Endothelial cell of umbilical vein (primary cell): Measurements from ENCODE around the gene C8G. TPM values are rescaled to one million over a fixed set of nuclear protein-coding genes. Genes with fewer than 3 reads are reported as not detected.

ENCODE experiments used
- BruUV-seq: library from RNA; stranded (reverse); fragments of 400-500 nt; replicated peaks from 2 replicates; lab custom pipeline; 2021; lab: Mats Ljungman, UMichigan
- CTCF ChIA-PET: fragments of 300-600, 350-600 bp; sonication (Branson Sonifier 250); formaldehyde crosslinking; loops from one replicate; lab custom pipeline; 2021; ENCODE audit warnings: antibody characterized with exemption, inconsistent platforms; lab: Charles Lee
- POLR2A ChIA-PET: fragments of 300-600, 350-600 bp; sonication (Branson Sonifier 250); formaldehyde crosslinking; loops from one replicate; lab custom pipeline; 2021; ENCODE audit warnings: antibody characterized with exemption, inconsistent platforms; lab: Charles Lee
- DNase-seq: peaks from one replicate; pipeline ENCODE4 v3.0.0-alpha.2; 2011; ENCODE audit warnings: low read depth, low spot score
- FAIRE-seq: peaks from 2 replicates; lab custom pipeline; 2011; peaks lifted over from hg19 to GRCh38; lab: Jason Lieb, UNC
- H2AFZ ChIP-seq: 2 replicates; pipeline ENCODE4 v1.6.0; 2012; ENCODE audit warnings: low read depth, low read length, control low read depth, inconsistent platforms
- H3K27ac ChIP-seq: 2 replicates; pipeline ENCODE4 v1.5.1; 2011; ENCODE audit warnings: low read depth, mild to moderate bottlenecking, control low read depth, low read length, moderate library complexity; ENCODE audit not compliant: insufficient read depth
- H3K27me3 ChIP-seq, 2 experiments: 2 replicates each; pipeline versions ENCODE4 v1.6.0 to v1.6.1; 2011; ENCODE audit warnings: low read length in 2 of 2, mixed read lengths in 1 of 2; ENCODE audit not compliant: control insufficient read depth in 2 of 2, insufficient read depth in 2 of 2
- H3K36me3 ChIP-seq, 2 experiments: 2 replicates in 1 of 2; 3 replicates in 1 of 2; pipeline ENCODE4 v1.5.1; 2011; ENCODE audit warnings: low read length in 2 of 2, mild to moderate bottlenecking in 1 of 2, moderate library complexity in 1 of 2; ENCODE audit not compliant: control insufficient read depth in 2 of 2, insufficient read depth in 2 of 2; ENCODE audit errors: extremely low read depth in 1 of 2
- H3K4me1 ChIP-seq: 3 replicates; pipeline ENCODE4 v1.5.1; 2011; ENCODE audit warnings: mild to moderate bottlenecking, low read length; ENCODE audit not compliant: control insufficient read depth, insufficient read depth; ENCODE audit errors: extremely low read depth
- H3K4me2 ChIP-seq: 2 replicates; pipeline ENCODE4 v1.6.1; 2011; ENCODE audit warnings: low read length, control low read depth, mixed read lengths; ENCODE audit not compliant: insufficient read depth
- H3K4me3 ChIP-seq, 3 experiments: fragments of 200-600 bp in 1 of 3; sonication (generic), shearing (Covaris generic) in 1 of 3; replicated peaks in 1 of 3; 2 replicates each; pipeline ENCODE4 v1.5.1; 2011 to 2016; ENCODE audit warnings: control low read depth in 3 of 3, low read length in 3 of 3, mild to moderate bottlenecking in 2 of 3, inconsistent platforms in 1 of 3, low read depth in 1 of 3, moderate library complexity in 1 of 3; ENCODE audit not compliant: insufficient read depth in 1 of 3
- H3K79me2 ChIP-seq: 2 replicates; pipeline ENCODE4 v1.6.0; 2012; ENCODE audit warnings: low read length, inconsistent platforms; ENCODE audit not compliant: control insufficient read depth, insufficient read depth
- H3K9ac ChIP-seq: replicated peaks from 2 replicates; pipeline ENCODE3; 2011; ENCODE audit warnings: low read length, control low read depth; ENCODE audit not compliant: insufficient read depth; ENCODE audit errors: extremely low read depth
- H3K9me1 ChIP-seq: replicated peaks from 3 replicates; pipeline ENCODE4 v1.6.0; 2011; ENCODE audit warnings: mild to moderate bottlenecking, low read length; ENCODE audit not compliant: control insufficient read depth, insufficient read depth; ENCODE audit errors: extremely low read depth
- H3K9me3 ChIP-seq: replicated peaks from 2 replicates; pipeline ENCODE4 v1.5.1; 2012; ENCODE audit warnings: low read length, inconsistent platforms; ENCODE audit not compliant: control insufficient read depth, insufficient read depth
- H4K20me1 ChIP-seq: replicated peaks from 2 replicates; pipeline ENCODE3; 2011; ENCODE audit warnings: mild to moderate bottlenecking, low read length; ENCODE audit not compliant: control insufficient read depth, insufficient read depth; ENCODE audit errors: extremely low read depth
- CTCF ChIP-seq, 2 donors: IDR thresholded peaks; 1 replicate in 1 of 2; 2 replicates in 1 of 2; pipeline ENCODE4 v1.5.1; 2011; ENCODE audit warnings: low read length in 2 of 2, mild to moderate bottlenecking in 2 of 2, moderate library complexity in 2 of 2, control low read depth in 1 of 2, inconsistent platforms in 1 of 2, low read depth in 1 of 2; ENCODE audit not compliant: insufficient read depth in 1 of 2; ENCODE audit errors: extremely low read depth in 1 of 2
- EZH2 ChIP-seq: IDR thresholded peaks from 2 replicates; pipeline ENCODE4 v1.6.1; 2012; ENCODE audit warnings: borderline replicate concordance, low read depth, mild to moderate bottlenecking, moderate library complexity, low read length, inconsistent platforms; ENCODE audit not compliant: severe bottlenecking
- FOS ChIP-seq: IDR thresholded peaks from 2 replicates; pipeline ENCODE4 v1.6.1; 2011; ENCODE audit warnings: mild to moderate bottlenecking, low read length, moderate library complexity, borderline replicate concordance; ENCODE audit not compliant: insufficient read depth
- GATA2 ChIP-seq: IDR thresholded peaks from 2 replicates; pipeline ENCODE4 v1.7.0; 2011; ENCODE audit warnings: low read depth, mild to moderate bottlenecking, moderate library complexity, mixed read lengths, low read length; ENCODE audit not compliant: insufficient read length, insufficient read depth
- JUN ChIP-seq: IDR thresholded peaks from 2 replicates; pipeline ENCODE4 v1.6.1; 2011; ENCODE audit warnings: borderline replicate concordance, low read depth; ENCODE audit not compliant: insufficient read length, insufficient read depth
- MAX ChIP-seq: IDR thresholded peaks from 2 replicates; pipeline ENCODE4 v1.6.1; 2011; ENCODE audit not compliant: insufficient read depth, insufficient read length
- MYC ChIP-seq: IDR thresholded peaks from one replicate; pipeline ENCODE4 v1.6.1; 2011; ENCODE audit warnings: mild to moderate bottlenecking, low read depth, low read length
- POLR2A ChIP-seq: IDR thresholded peaks from 2 replicates; pipeline ENCODE4 v1.6.1; 2012; ENCODE audit warnings: low read depth, mild to moderate bottlenecking, control low read depth, low read length
- POLR2AphosphoS5 ChIP-seq: IDR thresholded peaks from 2 replicates; pipeline ENCODE4 v1.6.1; 2012; ENCODE audit warnings: low read depth, mild to moderate bottlenecking, control low read depth, low read length, moderate library complexity; ENCODE audit not compliant: insufficient read depth
- dilution Hi-C: fragments of 300-500 bp; cut with MboI; formaldehyde crosslinking; loops from one replicate; pipeline ENCODE4 v1.15.0; 2019; ENCODE audit warnings: low sequenced_read_pairs; ENCODE audit not compliant: extremely low pct_ligation_motif_present
- intact Hi-C: fragments of 100-400 bp; cut with micrococcal nuclease; formaldehyde crosslinking; loops from one replicate; pipeline ENCODE4 v1.10.0; 2022
- polyA plus RNA-seq, 4 experiments: library from polyadenylated mRNA; depleted of rRNA in 3 of 4; stranded (reverse) in 3 of 4; unstranded in 1 of 4; fragments of >200 nt; gene quantifications; 2 replicates each; pipeline versions ENCODE4 v1.2.1 to v1.2.3, GENCODE V29; 2011 to 2012; ENCODE audit warnings: missing spikeins in 1 of 4
- total RNA-seq: library from RNA; stranded (reverse); gene quantifications from 2 replicates; pipeline ENCODE4 v1.2.3, GENCODE V29; 2021

C8G gene
- total and polyA plus RNA-seq, 2 donors (not counting 3 experiments of a cell fraction or from before 2014, with no cell fraction given) = 0.47 to 1.9 TPM

GRCh38 chr9:136900556-136900955 lies 44.5 kb upstream of the C8G start:
- no peak overlapping the region for H3K9ac ChIP-seq
- intact Hi-C loops = no loop called here
- ChIA-PET CTCF (no interaction called here), POLR2A (no interaction called here)
- FAIRE-seq = no peak
- no peak overlapping the region for H3K4me3 ChIP-seq
- H3K4me2 ChIP-seq = no peak overlapping the region
- no peaks in the 10 kb centered on the region for H3K9me1 ChIP-seq
- no TSS peak for BruUV-seq
- peaks cover 14% of the 10 kb centered on the region for H3K4me1 ChIP-seq
- H3K79me2 ChIP-seq = peaks cover 13% of the 10 kb centered on the region
- no peak for DNase-seq
- H3K9me3 ChIP-seq = no peaks in the 10 kb centered on the region
- H3K27ac ChIP-seq = no peak overlapping the region
- dilution Hi-C loops = no loop called here
- no peaks in the 10 kb centered on the region for H4K20me1 ChIP-seq
- TF ChIP-seq MYC (no peak), GATA2 (no peak), FOS (no peak), POLR2AphosphoS5 (no peak), JUN (no peak), POLR2A (no peak)
- H3K27me3 ChIP-seq = no peaks in the 10 kb centered on the region
- H3K36me3 ChIP-seq = peaks cover 2 to 14% of the 10 kb centered on the region in 2 experiments
- H2AFZ ChIP-seq = no peak overlapping the region

- Histone ChIP-seq H3K27me3 (no peaks in the 10 kb centered on the region), H3K9ac (no peak overlapping the region), H3K4me3 (no peak overlapping the region), H3K27ac (peak overlapping the region; percentile 7), H3K79me2 (peaks cover 10% of the 10 kb centered on the region), H3K4me2 (no peak overlapping the region), H2AFZ (no peak overlapping the region), H3K36me3 (peaks cover 2 to 14% of the 10 kb centered on the region in 2 experiments), H3K4me1 (peaks cover 14% of the 10 kb centered on the region), H3K9me3 (no peaks in the 10 kb centered on the region), H3K9me1 (no peaks in the 10 kb centered on the region), H4K20me1 (no peaks in the 10 kb centered on the region)
- DNase-seq = no peak
- intact Hi-C loops = no loop called here
- peak; percentile 77 for FAIRE-seq
- no peak for TF ChIP-seq EZH2
- TF ChIP-seq GATA2 = no peak
- TF ChIP-seq FOS = no peak
- no peak for TF ChIP-seq POLR2AphosphoS5
- TF ChIP-seq POLR2A = no peak
- no peak for TF ChIP-seq JUN
- no peak for TF ChIP-seq MAX
- TF ChIP-seq CTCF (IDR thresholded peaks at IDR 0.05; ENCODE audit: extremely low read depth in 1 of 2, insufficient read depth in 1 of 2, low read depth in 1 of 2, low read length in 2 of 2) = no peak
- TF ChIP-seq MYC = no peak
- CTCF ChIA-PET = no interaction called here
- no TSS peak for BruUV-seq
- dilution Hi-C loops = no loop called here
- POLR2A ChIA-PET = no interaction called here
Measured at GRCh38 chr9:136900988-136901515, 44.0 kb upstream of the C8G start.
